Activated naive CD4-positive, alpha-beta T cell treated with anti-CD3 and anti-CD28 coated beads, Interleukin-2, amount 50 U/mL, for 16 hours (primary cell): ENCODE results near the gene ELOVL3.
A peak's percentile ranks its signal among the peaks of the same experiment; 100 is the strongest.
"Not testable (repeated sequence)": the region's sequence is repeated elsewhere in the genome, so short reads cannot be mapped to it uniquely, and the experiment has no call there.

Source experiments
- DNase-seq: peaks from one replicate; pipeline ENCODE4 v3.0.0-alpha.2; 2020

ELOVL3 gene, protein sequence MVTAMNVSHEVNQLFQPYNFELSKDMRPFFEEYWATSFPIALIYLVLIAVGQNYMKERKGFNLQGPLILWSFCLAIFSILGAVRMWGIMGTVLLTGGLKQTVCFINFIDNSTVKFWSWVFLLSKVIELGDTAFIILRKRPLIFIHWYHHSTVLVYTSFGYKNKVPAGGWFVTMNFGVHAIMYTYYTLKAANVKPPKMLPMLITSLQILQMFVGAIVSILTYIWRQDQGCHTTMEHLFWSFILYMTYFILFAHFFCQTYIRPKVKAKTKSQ

DNA sequence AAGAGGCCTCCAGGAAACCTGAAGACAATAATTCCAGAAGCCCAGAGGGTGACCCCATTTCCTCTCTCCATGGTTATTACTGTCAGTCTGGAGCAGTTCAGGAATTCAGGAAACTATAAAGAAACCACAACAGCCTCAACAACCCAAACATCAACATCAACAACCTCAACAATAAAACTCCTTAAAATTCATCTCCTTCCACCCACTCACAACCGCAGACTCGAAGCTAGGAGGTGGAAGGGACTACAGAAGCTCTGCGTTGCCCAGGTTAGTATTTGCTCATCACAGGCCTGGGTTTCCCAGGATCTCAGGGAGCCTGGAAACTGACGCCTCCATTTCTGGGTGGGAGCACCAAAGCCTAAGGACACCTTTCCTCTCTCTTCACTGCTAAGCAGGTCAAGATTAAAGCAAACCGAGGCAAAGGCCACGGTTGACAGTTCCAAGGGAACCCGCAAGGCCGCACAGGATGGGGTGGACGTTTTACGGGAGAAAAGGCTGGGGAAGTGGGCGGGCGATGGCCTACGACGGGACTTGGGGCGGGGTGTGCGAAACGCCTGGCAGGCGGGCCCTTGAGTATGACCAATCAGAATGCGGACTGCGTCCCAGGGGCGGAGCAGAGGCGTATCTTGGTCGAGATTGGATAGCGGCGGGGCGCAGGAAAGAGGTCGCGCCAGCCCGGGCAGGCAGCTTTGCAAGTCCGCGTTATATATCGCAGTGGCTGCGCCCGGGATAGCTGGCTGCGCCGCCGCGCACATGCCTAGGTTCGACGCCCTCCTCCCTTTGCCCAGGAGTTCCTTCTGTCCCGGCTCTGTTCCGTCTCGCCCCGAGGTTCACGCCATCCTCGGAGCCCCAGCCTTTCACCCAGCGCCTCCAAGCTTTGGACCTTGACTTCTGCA lies at the start of gene ELOVL3:
TSS of gene ELOVL3 (plus strand) at position 654 of the 896 bp plus-strand sequence. CDS start 250 bp downstream, outside the sequence.
- DNase-seq, result peak; percentile 85

DNA sequence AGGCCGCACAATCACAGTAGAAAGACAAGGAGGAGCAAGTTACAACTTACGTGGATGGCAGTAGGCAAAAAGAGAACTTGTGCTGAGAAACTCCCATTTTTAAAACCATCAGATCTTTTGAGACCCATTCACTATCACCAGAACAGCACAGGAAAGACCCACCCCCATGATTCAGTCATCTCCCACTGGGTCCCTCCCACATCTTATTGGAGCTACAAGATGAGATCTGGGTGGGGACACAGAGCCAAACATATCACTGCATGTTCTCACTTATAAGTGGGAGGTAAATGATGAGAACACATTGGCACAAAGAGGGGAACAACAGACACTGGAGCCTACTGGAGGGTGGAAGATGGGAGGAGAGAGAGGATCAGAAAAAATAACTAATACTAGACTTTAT lies 41.5 kb upstream of the ELOVL3 start:
- DNase-seq, result no peak

DNA sequence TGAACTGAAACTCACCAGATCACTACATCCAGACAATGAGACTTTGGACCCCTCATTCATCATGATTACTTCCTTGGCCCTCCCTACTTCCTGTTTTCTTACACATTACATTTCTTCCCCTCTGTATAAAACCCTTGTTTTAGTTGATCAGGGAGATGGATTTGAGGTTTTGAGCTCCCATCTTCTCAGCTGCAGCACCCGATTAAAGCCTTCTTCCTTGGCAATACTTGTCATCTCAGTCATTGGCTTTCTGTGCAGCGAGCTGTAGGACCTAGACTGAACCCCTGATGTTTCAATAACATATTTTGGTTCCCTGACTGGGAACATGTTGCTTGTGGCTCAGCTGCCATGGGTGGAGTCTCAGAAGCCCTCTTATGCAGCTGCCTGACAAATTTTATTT lies 40.8 kb upstream of the ELOVL3 start:
- DNase-seq, result no peak

DNA sequence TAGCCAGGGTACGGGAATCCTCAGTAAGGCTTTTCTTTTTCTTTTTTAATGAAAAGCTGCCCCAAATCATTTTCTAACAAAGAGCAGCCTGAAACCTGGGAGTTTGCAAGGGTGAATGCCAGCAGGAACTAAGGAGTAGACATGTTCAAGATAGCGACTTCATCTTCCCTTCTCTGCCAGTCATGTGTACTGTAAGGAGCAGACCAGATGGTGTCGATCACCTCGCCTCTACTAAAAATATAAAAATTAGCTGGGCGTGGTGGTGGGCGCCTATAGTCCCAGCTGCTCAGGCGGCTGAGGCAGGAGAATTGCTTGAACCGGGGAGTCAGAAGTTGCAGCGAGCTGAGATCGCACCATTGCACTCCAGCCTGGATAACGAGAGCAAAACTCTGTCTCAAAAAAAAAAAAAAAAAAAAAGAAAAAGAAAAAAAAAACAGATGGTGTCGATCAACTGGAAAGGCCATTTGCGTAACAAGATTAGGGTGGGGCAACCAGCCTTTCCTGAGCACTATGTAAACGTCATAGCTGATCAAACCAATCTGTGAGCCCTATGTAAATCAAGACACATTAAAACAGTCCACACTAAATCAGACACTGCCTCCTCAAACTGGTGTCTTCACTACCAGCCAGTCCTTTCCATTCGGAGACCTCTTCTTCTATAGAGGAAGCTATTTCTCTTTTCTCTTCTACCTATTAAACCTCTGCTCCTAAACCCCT lies 40.1 kb upstream of the ELOVL3 start:
- no peak for DNase-seq

DNA sequence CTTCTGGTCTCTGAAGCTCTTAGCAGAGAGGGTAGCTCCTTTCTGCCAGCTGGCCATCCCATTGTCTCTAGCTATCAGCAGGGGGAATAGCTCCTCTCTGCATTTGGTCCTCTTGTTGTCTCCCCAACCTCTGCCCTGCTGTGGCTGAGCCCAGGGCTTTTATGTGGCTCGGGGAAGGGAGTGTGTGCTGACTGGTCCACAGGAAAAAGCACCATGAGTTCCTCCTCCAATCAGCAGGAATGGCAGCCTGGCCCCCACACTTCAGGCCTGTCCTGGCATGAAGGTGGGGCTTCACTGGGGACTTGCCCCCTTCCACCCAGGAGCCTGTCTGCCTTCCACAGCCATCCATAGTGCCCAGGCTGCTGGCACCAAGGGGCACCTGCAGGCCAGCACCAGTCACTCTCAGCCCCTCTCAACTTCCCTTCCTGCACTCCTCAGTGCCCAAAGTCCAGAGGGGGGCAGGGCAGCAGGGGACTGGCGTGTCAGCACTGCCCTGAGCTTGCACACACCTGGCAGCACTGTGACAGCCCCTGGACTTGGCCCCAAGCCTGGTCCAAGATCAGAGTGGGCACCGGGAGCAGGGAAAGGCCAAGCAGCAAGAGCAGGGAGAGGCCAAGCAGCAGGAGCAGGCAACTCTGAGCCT lies 37.7 kb upstream of the ELOVL3 start:
- DNase-seq, result no peak

DNA sequence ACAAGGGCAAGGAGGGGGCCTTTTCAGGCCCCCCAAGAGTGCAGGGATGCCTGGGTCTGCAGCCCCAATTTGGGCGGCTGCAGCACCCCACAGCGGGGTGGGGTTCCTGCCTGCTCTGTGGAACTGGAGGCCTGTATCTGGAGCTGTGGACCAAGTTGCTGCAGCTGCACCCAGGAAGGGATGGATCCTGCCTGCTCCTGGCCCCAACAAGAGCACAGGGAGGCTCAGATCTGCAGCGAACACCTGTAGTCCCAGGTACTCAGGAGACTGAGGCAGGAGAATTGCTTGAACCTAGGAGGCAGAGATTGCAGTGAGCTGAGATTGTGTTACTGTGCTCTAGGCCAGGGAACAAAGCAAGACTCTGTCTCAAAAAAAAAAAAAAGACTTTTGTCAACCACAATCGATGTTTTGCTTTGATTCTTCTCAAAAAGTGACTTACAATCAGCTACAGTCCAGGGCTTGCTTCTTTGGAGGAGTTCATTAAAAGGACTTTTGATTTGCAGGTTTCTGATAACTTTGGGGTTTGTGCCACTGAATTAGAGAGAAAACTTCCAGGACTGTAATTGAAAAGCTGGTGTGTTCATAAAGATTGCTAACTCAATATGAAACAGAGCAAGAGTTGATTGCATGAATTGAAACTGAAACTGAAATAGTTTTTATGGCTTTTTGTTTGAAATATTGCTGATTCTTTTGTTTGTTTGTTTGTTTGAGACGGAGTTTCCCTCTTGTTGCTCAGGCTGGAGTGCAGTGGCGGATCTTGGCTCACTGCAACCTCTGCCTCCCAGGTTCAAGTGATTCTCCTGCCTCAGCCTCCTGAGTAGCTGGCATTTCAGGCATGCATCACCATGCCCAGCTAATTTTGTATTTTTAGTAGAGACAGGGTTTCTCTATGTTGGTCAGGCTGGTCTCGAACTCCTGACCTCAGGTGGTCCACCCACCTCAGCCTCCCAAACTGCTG lies 36.9 kb upstream of the ELOVL3 start:
- DNase-seq, result not testable (repeated sequence)

DNA sequence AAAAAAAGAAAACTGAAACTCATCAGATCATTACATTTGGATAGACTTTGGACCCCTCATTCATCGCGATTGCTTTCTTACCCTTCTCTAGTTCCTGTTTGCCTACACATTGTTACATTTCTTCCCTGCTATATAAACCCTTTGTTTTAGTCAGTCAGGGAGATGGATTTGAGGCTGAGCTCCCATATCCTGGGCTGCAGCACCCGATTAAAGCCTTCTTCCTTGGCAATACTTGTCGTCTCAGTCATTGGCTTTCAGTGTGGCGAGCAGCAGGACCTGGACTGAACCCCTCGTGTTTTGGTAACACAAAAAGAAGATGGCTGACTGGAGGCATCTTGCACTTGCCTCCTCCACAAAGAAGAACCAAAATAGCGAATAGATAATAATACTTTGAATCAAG lies 34.1 kb upstream of the ELOVL3 start:
- no peak for DNase-seq

DNA sequence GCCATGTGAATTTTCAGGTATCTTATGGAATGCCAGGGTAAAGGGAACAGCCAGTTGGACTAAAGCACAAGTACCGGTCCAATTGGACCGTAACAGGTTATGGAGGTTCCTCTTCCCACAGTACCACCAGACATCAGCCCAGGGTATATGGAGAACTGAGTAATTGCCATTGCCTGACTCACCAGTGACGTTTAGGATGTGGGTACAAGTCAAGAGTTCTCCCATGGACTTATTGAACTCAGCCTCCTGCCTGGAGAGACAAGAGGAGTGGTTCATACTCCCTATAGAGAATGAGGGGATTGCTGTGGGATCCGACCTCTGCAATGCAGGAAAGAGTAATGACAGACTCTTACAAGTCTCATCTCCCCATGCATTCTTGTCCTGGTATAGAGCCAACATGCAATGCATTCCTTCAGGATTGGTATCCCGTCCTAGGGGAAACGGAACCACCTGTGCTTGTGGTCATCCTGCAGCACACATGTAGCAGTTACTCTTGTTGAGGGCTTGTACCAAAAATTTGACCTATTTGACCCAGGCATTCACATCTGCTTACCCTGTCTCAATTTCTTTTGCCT lies 30.7 kb upstream of the ELOVL3 start:
- DNase-seq, result no peak

DNA sequence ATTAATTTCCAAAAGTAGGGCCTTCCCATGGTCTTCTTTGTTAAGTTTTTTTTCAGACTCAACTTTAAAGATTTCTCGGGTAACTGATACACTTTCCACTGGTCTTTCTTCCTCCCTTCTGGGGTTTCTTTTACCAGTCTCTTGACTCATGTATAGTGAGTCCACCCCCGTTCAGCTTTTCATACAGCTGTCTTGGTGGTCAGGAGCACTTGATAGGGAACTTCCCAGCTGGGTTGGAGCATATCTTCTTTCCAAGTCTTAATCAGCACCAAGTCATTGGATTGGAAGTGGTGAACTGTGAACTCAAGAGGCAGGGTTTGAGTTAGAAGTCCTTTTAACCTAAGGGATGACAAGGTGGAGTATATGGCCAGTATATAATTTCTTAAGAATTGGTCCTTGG lies 29.2 kb upstream of the ELOVL3 start:
- DNase-seq, result no peak

DNA sequence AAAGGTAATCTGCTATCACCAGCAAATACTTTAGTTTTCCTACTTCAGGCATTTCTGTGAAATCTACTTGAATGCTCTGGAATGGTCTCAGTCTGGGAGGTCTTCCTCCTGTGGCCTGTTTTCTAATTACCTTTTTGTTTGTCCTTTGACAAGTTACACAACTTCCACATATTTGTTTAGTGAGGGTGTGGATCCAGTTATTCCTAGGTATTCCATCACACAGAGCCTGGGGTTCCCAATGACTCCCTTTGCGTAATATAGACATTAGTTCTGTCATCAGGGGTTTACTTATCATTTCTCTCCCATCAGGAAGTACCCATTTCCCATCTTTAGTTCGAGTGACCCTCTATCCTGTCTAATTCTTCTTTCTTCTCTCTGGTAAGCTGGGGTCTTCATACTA lies 28.1 kb upstream of the ELOVL3 start:
- DNase-seq, result no peak

DNA sequence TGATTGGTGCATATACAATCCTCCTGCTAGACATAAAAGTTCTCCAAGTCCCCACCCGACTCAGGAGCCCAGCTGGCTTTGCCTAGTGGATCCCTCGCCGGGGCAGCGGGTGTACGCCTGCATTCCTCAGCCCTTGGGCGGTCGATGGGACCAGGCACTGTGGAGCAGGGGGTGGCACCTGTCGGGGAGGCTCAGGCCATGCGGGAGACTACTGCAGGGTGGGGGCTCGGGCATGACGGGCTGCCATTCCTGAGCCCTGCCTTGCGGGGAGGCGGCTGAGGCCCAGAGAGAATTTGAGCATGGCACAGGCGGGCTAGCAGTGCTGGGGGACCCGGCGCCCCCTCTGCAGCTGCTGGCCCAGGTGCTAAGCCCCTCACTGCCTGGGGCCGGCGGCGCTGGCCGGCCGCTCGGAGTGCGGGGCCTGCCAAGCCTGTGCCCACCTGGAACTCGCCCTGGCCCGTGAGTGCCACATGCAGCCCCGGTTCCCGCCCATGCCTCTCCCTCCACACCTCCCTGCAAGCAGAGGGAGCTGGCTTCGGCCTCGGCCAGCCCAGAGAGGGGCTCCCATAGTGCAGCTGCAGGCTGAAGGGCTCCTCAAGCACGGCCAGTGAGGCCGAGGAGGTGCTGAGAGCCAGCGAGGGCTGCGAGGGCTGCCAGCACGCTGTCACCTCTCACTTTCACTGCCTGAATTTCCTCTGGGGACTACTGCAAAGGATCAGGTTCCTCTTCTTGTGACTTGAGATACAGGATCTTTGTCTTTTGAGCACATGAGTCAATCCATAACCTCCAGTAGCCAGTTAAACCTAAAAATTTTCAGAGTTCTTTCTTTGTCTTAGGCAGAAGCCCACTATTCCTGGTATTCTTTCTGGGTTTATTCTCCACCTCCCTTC lies 25.1 kb upstream of the ELOVL3 start:
- DNase-seq, result no peak

DNA sequence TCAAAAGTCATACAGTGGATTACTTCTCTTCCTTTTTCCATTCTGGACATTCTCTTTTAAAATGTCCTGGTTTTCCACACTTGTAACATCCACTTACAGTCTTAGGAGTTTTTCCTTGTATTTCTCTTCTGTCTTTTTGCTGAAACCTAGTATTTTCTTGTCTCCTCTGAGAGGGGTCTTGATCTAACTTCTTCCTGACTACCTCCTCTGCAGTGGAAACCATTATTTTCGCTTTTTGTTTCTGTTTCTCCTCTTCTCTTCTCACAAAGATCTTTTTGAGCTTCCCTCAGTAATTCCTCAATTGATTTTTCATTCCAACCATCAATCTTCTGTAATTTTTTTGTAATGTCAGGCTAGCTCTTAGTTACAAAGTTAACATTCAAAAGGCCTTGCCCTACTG lies 23.7 kb upstream of the ELOVL3 start:
- DNase-seq, result no peak

DNA sequence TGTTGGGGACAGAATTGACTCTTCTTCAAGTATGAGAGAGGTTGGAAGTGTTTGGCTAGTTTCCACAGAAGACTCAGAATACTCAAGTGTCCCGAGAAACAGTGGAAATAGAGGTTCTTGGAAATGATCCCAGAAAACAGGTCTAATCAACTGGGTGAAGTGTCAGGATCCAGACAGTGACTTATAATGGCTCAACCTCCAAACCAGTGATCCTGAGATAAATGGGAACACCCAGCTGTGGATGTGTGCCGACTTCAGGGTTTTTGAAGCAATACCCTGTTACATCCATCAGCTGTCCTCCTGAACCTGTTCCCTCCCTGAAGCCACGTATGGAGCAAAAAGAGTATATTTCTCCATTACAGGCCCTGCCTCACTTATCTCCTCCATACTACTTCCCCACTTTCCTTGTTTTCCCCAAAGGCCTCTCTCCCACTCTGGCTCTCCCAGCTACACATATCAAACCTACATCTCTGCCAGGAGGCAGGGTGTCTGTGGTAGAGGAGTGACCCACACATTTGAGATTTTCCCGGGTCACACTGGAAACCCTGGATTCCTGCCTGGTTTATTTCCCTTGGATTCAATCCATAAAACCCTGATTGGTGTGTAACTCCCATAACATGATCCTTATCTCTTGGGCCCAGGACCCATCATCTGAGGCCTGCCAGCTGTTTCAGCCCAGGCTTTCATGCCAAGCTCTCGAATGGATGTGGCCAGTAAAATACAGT lies 17.6 kb upstream of the ELOVL3 start:
- no peak for DNase-seq

DNA sequence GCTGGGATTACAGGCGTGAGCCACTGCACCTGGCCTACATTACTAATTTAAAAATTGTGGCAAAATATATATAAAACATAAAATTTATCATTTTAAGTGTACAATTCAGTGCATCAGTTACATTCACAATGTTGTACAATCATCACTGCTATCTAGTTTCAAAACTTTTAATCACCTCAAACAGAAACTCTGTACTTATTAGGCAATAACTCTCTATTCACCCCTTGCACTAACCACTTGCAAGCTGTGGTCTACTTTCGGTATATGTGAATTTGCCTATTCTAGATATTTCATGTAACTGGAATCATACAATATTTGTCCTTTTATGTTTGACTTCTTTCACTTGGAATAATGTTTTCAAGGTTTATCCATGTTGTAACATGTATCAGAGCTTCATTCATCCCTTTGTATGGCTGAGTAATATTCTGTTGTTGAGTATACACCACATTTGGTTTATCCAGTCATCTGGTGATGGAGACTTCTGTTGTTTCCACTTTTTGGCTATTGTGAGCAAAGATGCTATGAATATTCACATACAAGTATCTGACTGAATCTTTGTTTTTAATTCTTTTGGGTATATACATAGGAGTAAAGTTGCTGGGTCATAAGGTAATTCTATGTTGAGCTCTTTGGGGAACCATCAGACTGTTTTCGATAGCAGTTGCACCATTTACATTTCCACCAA lies 14.3 kb upstream of the ELOVL3 start:
- DNase-seq, result no peak

DNA sequence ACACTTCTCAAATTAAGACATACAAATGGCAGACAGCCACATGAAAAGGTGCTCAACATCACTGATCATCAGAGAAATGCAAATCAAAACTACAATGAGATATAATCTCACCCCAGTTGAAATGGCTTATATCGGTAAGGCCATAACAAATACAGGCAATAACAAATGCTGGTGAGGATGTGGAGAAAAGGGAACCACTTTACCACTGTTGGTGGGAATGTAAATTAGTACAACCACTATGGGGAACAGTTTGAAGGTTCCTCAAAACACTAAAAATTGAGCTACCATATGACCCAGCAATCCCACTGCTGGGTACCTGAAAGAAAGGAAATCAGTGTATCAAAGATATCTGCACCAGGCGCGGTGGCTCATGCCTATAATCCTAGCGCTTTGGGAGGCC lies 12.5 kb upstream of the ELOVL3 start:
- DNase-seq, result not testable (repeated sequence)

DNA sequence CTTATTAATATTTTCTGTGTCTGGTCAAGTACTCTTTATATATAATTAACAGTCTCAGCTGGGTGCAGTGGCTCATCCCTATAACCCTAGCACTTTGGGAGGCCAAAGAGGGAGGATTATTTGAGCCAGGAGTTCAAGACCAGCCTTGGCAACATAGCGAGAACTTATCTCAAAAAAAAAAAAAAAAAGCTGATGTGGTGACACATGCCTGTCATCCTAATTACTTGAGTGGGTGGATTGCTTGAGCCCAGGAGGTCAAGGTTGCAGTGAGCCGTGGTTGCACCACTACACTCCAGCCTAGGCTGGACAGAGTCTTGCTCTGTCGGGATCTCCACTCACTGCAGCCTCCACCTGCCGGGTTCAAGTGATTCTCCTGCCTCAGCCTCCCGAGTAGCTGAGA lies 6.7 kb upstream of the ELOVL3 start:
- no peak for DNase-seq

DNA sequence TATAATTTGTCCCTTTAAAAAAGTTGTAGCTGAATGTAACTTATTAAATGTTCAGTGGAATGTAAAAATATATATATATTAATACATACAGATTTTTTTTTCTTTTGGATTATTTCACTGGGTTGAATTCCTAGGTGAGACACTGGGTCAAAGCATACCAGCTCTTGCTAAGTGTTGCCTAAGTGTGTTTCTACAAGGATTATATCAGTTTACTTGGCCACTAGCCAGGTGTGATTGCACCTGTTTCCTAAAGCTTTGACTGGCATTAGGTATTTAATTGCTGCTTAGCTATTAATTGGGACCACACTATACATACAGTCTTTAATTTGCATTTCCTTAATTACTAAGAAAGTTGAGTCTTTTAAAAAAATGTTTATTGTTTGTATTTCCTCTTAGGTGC lies 5.5 kb upstream of the ELOVL3 start:
- DNase-seq, result no peak

DNA sequence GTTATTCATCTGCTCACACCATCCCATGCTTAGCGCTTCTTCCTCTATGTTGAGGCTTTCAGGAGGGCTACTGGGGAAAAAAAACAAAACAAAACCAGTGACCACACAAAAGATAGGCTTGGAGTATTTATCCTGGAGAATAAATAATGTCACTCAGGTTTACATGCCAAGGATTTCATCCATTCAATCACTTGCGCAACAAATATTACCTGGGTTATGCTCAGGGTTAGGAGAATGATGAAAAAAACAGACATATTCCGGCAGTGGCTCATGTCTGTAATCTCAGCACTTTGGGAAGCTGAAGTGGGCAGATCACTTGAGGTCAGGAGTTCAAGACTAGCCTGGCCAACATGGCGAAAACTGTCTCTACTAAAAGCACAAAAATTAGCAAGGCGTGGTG lies 3.3 kb upstream of the ELOVL3 start:
- no peak for DNase-seq

DNA sequence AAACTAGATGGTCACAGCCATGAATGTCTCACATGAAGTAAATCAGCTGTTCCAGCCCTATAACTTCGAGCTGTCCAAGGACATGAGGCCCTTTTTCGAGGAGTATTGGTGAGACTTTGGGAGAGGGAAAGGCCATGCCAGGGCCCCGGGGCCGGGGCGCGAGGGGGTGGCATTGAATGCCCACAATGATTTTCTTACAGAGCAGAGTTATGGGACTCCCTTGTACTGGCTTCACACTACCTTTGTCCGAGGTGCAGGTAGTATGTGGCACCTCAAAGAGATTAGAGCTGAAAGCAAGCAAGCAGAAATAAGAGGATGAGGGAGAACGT lies 407 bp downstream of the ELOVL3 start:
- no peak for DNase-seq
